HG02798 (cell line): ENCODE measurements around the gene SMAD4.

Experiments used
- ATAC-seq: cut with Tn5 transposase; IDR thresholded peaks from one replicate; pipeline ENCODE4 v1.9.1; 2021; ENCODE audit warnings: mild to moderate bottlenecking; ENCODE audit not compliant: unreplicated experiment, poor library complexity

Gene SMAD4

DNA sequence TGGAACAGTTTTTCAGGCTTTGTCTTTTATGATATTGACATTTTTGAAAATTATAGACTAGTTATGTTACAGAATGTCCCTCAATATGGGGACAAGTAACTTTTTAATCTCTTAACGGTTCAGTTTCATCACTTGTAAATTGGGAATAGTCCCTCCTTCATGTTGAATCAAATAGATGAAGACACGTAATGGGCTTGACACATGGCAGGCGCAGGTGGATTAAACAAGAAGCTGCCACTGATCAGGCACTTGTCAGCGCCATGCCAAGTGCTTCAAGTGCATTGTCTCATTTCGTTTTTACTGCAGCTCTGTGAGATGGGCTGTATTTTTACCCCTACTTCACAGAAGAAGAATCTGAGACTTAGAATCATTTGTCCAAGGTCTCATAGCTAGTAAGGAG, 9.5 kb upstream of the SMAD4 start:
- ATAC-seq = no peak

DNA sequence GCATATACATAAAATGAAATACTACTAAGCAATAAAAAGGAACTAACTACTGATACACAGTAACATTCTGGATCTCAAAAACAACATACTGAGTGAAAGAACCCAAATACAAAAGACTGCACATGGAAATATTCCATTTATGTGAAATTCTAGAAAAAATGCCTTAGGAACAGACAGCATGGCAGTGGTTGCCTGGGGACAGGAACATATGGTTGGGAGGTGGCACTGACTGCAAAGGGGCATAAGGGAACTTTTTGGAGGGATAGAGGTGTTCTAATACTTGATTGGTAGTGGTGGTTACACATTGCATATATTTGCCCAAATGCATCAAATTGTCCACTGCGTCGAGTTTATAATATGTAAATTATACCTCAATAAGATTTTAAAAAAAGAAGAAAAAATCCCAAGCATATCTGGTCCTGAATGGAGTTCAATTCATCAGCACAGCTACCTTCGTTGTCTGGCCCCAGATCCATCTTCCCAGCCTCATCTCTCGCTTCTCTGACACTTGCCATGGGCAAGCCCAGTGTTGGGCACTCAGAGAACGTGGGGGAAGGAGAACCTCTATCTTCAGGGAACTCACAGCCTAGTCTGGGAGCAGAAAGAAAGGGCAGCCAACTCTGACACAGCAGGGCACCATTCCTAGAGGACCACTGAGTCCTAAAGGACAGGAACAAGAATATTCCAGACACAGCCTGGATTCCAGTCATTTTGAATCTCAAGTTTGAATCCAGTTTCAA, 8.6 kb upstream of the SMAD4 start:
- ATAC-seq = no peak

DNA sequence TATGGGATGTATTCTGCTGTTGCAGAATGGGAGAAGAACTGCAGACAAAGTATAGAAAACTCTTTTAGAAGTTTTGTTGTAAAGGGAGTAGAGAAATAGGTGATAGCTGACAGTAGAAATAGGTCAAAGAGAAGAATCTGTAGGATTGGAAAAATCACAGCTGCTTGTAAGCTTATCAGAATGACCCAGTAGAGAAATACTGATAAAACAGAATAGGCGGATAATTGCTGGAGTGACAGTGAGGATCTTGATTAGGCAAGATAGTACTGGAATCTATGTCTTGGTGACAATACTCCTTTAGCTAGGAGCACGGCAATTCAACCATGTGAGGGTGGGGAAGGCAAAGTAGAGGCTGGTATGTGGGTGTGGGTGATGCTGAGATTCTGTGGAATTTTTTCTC, 4.5 kb upstream of the SMAD4 start:
- no peak for ATAC-seq

DNA sequence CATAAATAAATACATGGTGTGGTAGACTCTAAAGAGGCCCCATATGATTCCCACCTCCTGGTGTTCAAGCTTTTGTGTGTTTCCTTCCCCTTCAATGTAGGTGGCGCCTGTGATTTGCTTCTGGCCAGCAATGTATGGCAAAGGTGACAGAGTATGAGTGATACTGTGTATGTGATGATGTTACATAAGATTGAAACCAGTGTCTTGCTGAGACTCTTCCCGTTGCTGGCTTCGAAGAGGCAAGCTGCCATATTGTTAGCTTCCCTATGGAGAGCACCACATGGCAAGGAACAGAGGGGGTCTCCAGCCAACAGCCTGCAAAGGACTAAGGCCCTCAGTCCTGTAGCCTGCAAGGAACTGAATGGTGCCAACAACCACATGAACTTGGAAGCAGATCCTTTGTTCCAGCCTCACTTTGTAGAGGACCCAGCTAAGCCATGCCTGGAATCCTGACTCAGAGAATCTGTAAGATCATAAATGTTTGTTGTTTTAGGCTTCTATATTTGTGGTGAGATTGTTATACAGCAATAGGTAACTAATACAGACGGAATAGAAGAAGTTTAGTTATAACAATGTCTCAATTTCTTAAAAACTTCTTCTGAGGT, 1.7 kb upstream of the SMAD4 start:
- ATAC-seq = no peak

DNA sequence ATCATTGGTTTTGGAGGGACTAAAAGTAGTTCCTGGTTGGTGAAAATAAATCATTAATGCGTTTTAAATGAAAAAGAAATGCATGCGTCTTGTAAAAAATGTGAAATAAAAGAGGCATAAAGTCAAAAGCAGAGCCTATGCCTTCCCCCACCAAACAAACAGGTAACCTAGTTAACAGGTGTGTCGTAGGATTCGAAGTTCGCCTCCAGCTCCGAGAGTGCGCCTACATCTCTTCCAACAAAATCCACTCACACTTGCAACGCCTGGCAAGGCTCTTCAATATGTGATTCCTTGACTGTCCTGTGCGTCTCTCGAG, 677 bp upstream of the SMAD4 start:
- no peak for ATAC-seq

DNA sequence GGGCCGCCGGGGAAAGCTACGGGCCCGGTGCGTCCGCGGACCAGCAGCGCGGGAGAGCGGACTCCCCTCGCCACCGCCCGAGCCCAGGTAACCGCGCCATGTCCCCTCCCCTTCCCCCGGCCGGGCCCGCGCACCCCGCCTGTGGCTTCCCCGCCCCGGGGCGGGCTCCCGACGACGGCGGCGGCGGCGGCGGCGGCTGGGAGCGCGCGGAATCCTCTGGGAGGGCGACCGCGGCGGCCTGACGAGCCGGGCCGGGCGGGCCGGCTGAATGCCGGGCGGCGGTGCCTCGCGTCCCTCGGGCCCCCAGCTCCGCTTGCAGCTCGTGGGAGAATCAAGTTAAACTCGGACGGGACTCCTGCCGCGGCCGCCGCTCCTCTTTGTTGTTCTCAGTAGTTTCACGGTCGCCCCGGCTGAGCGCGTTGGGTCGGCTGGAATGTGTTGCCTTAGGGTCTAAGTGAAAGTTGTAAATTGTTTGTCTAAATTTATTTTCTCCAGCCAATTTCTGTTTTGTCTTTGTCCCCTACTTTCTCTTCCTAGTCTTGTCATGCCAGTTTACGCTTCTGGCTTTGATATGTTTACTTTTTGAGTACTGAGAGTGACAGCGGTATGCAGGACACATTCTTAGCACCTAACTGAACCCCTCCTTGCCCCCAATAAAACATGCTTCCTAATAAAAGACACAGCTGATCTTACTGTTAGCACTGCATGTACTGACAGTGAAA, 685 bp downstream of the SMAD4 start:
- peak; percentile 71 for ATAC-seq

DNA sequence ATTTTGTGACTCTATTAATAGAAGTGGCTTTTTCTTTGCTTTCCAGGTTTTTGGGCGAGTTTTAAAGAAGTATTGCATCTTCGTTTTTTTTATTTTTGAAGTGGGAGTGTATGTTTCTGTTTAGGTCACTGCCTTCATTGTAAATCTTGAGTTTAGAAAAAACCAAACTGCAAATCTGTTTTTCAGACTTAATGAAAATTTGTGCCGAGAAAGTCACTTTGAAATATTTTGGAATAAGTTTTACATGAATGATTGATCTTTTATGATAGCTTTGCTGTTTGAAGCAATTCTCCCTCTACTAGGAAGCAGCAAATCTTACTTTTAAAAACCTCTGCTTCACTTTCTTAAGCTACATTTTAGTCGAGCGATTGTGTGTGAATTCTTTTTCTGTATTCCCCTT, 2.2 kb downstream of the SMAD4 start:
- ATAC-seq = no peak

DNA sequence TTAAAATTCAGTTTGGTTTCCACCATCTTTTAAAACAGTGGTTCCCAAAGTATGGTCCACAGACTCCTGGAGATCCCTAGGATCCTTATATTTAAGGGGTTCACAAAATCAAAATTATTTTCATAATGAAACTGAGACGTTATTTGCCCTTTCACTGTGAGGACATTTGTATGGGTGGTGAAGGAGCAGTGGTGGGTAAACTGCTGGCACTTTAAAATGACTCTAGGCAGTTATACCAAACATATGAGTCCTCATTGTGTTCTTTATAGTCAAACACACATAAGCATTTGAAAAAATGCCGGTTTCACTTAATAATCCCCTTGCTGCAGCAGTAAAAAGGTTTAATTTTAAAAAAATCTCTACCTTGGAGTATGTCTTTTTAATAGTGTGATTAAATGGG, 7.2 kb downstream of the SMAD4 start:
- ATAC-seq = no peak

DNA sequence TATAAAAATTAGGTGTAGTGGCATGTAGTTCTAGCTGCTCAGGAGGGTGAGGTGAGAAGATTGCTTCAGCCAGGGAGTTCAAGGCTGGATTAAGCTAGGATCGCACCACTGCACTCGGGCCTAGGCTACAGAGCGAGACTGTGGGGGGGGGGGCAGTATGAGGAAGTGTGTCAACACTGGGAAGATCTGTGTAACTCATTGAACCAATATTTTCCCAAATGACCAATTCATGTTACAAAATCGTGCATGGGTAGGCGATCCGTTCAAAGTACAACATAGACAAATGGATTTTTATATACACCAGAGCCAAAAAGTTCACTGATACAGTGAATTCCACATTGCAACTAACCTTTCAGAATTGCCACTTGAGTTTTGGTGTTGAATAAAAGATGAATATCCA, 8.1 kb downstream of the SMAD4 start:
- no peak for ATAC-seq

DNA sequence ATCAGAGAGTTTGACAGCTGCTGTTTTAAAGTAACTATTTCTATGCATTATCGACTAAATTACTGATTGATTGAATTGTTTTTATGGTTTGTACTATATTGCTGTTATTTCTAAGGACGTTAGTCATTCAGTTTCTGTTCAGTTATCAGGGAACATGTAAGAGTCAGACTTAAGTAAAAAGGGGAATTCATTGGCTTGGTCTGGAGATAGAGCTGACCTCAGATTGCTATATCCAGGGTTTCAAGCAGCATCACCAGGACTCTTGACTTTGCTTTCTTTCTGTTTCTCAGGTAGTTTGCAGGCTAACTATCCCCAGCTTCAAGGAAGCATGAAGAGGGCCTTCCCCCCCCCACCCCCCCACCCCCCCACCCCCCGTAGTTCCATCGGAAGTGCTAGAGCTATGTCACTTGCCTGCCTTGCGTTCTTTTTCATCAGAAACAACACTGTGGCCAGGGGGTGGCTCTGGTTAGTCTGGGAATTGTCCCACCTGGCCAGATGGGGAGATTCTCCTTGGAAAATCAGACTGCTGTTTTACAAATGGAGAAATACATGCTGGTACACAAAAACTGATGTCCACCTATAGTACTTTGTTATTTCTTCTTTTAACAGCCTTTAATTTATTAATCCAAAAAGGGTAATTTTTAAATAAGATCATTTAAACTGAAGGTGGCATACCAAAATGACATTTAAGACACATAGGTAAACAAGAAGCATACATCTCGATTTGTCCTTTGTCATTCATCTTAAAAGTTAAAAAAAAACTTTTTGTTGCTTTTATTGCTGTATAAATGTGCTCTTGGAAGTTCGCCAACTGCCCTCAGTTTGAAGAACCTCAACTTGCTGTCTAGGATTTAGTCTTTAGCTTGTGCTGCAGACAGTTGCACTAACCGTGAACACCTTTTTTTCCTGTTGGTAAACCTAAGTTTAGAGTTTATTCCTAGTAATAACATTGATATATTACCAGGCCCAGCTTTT, 9.4 kb downstream of the SMAD4 start:
- no peak for ATAC-seq

DNA sequence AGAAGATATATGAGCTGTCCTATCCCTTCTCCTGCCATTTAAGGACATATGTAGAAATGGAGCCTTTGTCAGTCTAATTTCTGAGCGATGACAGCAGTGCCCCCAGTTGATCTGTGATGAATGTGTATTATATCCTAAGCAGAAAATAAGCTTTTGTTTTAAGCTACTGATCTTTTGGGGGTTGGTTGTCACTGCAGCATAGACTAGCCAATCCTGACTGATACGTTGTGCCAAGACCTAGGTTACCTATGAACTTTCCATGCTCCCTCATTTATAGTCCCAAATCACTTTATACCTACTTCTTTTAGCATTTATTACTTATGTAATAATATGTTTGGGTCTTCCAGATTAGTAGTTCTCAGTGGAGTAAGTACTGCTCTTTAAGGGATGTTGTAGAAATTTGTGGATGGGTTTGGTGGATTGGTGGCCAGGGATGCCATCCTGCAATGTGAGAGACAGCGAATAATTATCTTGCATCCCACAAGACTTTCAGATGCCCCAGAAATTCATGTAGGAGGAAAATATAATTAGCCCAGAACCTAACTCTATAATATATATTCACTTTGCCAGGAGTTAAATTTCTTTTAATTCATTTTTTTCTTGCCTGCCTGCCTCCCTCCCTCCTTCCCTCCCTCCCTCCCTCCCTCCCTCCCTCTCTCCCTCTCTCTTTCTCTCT, 11.8 kb downstream of the SMAD4 start:
- no peak for ATAC-seq

DNA sequence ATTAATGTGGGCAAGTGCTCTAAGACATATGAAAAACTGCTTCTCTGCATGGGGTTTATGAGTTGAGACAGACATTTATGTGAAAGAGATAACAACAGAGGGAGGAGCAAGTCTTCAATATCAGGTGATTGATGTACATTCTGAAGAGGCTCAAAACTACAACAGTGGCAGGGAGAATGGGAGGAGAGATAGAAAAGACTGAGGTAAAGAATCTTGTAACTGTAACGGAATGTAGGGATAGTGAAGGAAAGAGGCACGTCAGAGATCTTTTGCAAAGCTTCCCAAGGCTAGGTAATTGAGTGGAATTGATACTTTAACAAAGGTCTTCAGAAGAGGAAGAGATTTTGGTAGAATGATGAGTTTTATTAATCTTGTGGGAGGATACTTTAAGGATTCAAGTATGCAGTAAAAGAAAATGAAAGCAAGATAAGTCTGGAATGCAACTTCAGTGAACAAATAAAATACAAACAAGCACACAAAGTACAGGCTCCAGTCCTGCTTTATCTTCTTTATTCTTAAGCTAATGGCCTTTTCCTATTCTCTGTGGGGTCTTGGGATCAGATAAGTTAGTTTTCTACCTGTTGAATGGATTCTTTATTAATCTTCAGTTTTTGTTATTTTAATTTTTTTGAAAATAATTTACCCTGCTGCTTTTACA, 15.0 kb downstream of the SMAD4 start:
- ATAC-seq = no peak

DNA sequence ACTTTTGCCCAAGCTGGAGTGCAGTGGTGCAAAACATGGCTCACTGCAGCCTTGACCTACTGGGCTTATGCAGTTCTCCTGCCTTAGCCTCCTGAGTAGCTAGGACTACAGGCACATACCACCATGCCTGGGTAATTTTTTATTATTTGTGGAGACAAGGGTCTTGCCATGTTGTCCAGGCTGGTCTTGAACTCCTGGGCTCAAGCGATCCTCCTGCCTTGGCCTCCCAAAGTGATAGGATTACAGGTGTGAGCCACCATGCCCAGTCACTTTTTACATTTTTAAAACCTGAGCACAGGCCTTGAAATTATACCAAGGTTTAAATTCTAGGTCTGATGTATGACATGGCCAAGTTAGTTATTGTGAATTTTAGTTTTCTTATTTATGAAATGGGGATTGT, 18.2 kb downstream of the SMAD4 start:
- ATAC-seq = no peak

DNA sequence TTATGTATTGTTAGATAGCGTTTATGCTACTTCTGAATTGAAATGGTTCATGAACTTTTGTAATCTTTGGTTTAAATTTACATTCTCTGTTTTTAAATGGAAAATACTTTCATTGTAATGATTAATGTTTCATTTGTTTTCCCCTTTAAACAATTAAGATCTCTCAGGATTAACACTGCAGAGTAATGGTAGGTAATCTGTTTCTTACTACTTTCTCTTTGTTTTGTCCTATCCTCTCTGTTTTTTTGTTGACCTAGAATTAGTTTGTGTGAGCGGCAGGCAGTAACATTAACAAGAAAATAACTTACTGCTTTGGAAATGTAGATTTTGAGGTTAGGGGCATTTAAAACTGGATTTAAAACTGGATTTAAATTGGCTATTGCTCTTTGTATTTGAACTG, 19.1 kb downstream of the SMAD4 start:
- no peak for ATAC-seq

DNA sequence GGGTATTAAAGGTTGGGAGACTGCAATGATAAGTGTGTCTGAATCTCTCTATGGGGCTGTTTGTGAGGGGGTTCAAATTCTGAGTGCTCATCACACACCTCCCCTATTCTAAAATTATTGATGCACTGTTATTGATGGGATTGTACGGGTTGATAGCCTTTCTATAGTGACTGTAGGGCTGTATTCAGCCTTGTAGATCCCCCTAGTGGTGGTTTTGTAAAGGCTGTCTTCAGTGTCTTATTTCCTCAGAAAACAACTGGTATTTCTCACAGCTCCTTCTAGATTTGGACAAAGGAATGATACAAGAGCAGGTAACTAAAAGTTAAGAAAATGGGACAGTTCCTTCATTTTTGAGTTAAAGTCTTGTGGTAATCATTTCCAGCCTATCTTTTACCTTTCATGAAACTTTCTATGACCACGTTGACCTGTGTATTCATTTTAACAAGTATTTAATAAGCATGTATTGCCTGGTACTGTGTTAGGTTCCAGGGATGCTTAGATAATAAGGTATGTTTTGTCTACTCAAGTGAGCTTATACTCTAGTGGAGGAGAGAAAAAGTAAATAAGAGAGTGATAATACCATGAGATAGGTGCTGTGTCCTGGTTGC, 21.2 kb downstream of the SMAD4 start:
- ATAC-seq = peak; percentile 87

DNA sequence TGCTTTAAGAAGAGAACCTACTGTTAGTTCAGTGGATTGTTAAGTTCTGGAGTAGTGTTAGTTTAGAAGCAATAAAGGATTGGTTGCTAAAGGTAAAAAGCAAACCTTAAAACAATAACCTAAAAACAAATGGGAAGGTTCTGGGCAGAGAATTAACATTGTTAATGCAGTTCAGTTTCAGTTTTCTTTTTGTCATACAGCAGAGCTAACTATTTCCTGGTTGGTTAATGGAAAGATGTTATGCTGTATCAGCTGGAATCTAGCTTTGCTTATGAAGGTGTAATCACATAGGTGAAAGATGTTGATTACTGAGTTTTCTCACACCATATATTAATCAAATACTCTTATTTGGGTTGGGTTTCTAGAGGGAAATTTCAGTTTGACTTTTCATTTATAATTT, 23.8 kb downstream of the SMAD4 start:
- ATAC-seq = peak; percentile 63

DNA sequence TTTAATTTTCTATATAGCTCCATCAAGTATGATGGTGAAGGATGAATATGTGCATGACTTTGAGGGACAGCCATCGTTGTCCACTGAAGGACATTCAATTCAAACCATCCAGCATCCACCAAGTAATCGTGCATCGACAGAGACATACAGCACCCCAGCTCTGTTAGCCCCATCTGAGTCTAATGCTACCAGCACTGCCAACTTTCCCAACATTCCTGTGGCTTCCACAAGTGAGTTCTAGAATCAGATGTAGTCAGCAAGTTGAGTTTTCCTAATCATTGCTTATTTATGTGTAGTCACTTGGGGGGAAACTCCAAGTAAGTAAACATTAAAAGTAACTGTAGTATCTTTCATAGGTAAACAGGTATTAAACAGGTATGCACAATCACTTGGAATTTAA, 24.8 kb downstream of the SMAD4 start:
- no peak for ATAC-seq

DNA sequence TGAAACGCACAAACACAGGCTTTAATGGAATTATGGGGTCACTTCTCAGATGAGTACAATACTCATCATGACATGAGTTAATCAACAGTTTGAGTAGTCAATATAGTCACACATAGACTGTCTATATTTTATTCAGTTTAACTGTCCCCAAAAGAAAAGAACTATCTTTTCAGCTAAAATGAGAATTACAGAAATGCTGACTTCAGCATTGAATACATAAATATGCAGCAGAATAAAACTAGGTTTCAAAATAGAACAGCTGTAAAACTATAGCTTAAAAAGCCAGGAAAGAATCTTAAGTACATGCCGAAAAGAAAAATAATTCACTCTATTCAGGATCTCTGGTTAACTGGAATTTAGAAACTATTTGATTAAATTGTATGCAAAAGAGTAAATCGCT, 30.0 kb downstream of the SMAD4 start:
- no peak for ATAC-seq

DNA sequence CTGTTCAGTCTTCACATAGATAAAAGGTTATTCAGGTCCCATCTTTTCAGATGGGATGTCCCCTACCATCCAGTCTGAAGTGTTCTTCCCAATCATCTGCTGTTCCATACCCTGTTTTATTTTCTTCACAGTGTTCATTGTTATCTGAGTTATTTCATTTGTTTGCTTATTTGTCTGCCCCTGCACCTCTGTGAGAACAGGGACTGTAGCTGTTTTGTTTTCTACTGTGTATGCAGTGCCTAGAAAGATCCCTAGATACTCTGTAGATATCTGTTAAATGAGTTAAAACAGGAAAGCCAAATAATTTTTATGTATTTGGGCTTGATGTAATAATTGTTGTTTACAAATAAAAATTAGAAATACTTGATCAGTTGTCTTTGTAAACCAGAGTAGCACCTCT, 34.2 kb downstream of the SMAD4 start:
- ATAC-seq = no peak
